ENCODE results near the gene PTPRG. TPM values are rescaled to one million over a fixed set of nuclear protein-coding genes. Genes with fewer than 3 reads are reported as not detected.

PTPRG gene
- total and polyA plus RNA-seq, 2 donors = 3.9 to 4.1 TPM

- Histone ChIP-seq H3K27me3 (ENCODE audit: control insufficient read depth in 2 of 2, insufficient read depth in 1 of 2, low read length in 1 of 2) (no peaks in the 10 kb centered on the region), H3K27ac (ENCODE audit: low read depth in 1 of 2, low read length in 1 of 2) (no peak overlapping the region), H3K4me1 (ENCODE audit: control insufficient read depth in 2 of 2, insufficient read depth in 2 of 2, low read length in 2 of 2) (no peaks in the 10 kb centered on the region), H3K36me3 (ENCODE audit: control insufficient read depth in 2 of 2, insufficient read depth in 2 of 2, low read length in 1 of 2) (no peaks in the 10 kb centered on the region), H3K4me3 (ENCODE audit: low read length in 2 of 2) (no peak overlapping the region), H3K9me3 (ENCODE audit: control insufficient read depth in 2 of 2, insufficient read depth in 1 of 2, low read length in 1 of 2) (no peaks in the 10 kb centered on the region)
- no peak for DNase-seq (ENCODE audit: low read depth in 6 of 9, low spot score in 9 of 9)
- WGBS = 85% methylated on average over 3 of the region's 3 CpGs
Observed at GRCh38 chr3:62253971-62254370, 692.6 kb downstream of the PTPRG start.

DNA sequence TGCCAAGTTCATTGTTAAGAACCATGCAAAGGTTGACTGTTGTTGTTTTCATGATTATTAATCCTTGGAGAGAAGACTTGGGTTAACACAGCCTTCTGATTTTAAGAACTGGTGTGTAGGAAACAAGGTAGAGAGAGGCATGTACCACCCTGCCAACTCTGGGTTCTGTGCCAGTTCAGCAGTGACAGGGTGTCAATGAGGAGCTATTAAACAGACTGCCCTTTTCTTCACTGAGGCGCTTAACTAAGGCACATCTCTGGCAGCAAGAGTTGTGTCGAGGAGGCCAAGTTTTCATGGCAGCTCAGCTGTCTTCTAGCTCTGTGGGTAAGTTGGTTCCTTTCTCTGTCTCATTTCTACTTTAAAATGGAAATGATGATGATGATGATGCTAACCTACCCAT is 694.4 kb downstream of the PTPRG start:
- Histone ChIP-seq H3K4me3 (ENCODE audit: low read length in 2 of 2) (no peak overlapping the region), H3K4me1 (ENCODE audit: control insufficient read depth in 2 of 2, insufficient read depth in 2 of 2, low read length in 2 of 2) (no peaks in the 10 kb centered on the region), H3K9me3 (ENCODE audit: control insufficient read depth in 2 of 2, insufficient read depth in 1 of 2, low read length in 1 of 2) (no peaks in the 10 kb centered on the region), H3K27ac (ENCODE audit: low read depth in 1 of 2, low read length in 1 of 2) (no peak overlapping the region), H3K27me3 (ENCODE audit: control insufficient read depth in 2 of 2, insufficient read depth in 1 of 2, low read length in 1 of 2) (no peaks in the 10 kb centered on the region), H3K36me3 (ENCODE audit: control insufficient read depth in 2 of 2, insufficient read depth in 2 of 2, low read length in 1 of 2) (no peaks in the 10 kb centered on the region)
- 96% methylated on average over 2 of the region's 2 CpGs for WGBS
- DNase-seq (ENCODE audit: low read depth in 6 of 9, low spot score in 9 of 9) = no peak

DNA sequence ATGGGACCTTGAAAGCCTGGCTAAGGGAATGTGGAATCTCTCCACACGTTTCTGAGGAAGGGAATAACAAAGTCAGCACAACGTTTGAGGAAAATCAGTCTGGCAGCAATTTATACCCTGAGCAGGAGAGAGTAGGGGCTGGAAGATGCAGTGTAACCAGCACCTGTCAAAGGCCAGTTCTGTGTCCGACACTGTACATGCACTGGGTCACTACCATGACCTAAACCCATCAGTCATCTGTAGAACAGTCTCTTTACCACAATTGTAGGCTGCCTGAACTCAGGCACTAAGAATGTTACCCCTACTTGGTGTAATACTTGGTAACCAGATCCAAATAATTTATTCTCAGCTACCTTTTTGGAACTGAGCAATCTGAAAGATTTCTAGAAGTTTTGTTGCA is 698.6 kb downstream of the PTPRG start:
- WGBS = 87% methylated on average over 3 of the region's 3 CpGs
- Histone ChIP-seq H3K4me3 (ENCODE audit: low read length in 2 of 2) (no peak overlapping the region), H3K36me3 (ENCODE audit: control insufficient read depth in 2 of 2, insufficient read depth in 2 of 2, low read length in 1 of 2) (no peaks in the 10 kb centered on the region), H3K27ac (ENCODE audit: low read depth in 1 of 2, low read length in 1 of 2) (no peak overlapping the region), H3K4me1 (ENCODE audit: control insufficient read depth in 2 of 2, insufficient read depth in 2 of 2, low read length in 2 of 2) (no peaks in the 10 kb centered on the region), H3K27me3 (ENCODE audit: control insufficient read depth in 2 of 2, insufficient read depth in 1 of 2, low read length in 1 of 2) (no peaks in the 10 kb centered on the region), H3K9me3 (ENCODE audit: control insufficient read depth in 2 of 2, insufficient read depth in 1 of 2, low read length in 1 of 2) (no peaks in the 10 kb centered on the region)
- DNase-seq (ENCODE audit: low read depth in 6 of 9, low spot score in 9 of 9) = no peak

DNA sequence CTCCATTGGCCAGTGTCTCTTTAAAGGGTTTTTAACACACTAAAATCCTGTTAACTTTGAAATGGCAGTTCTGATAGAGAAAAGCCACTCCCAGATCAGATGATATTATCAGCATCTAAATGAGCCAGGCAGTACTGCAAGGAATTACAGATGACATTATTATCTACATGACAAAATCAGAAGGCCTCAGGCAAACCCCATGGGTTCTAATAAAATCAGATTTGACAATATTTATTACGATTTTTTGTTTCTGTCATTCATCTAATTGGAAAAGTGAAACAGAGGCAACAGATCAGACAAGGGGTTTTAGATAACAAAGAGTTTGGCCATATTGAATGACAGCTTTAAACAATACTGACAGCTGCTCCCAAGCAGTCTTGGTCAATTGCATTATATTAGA is 699.3 kb downstream of the PTPRG start:
- WGBS = 92% methylated on average over 1 of the region's 1 CpG
- no peak for DNase-seq (ENCODE audit: low read depth in 6 of 9, low spot score in 9 of 9)

DNA sequence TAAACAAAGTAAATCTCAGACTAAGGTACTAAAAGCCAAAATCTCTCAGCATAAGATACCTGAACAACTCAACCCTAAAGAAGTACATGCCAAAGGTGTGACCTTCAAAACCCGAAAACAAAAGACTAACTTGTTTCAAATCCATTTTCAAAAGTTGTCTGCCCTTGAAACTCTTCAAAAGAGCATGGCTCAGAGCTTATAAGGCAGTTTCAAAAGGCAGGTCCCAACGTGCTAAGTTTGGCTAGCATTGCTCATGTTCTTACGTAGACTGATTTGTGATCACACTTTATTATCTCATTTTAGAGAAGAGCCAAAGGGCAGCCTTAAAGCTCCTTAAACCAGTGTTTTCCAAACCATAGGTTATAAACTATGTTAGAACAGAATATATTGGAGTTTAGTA is 699.8 kb downstream of the PTPRG start:
- Histone ChIP-seq H3K36me3 (ENCODE audit: control insufficient read depth in 2 of 2, insufficient read depth in 2 of 2, low read length in 1 of 2) (no peaks in the 10 kb centered on the region), H3K9me3 (ENCODE audit: control insufficient read depth in 2 of 2, insufficient read depth in 1 of 2, low read length in 1 of 2) (no peaks in the 10 kb centered on the region), H3K27ac (ENCODE audit: low read depth in 1 of 2, low read length in 1 of 2) (no peak overlapping the region), H3K4me3 (ENCODE audit: low read length in 2 of 2) (no peak overlapping the region), H3K27me3 (ENCODE audit: control insufficient read depth in 2 of 2, insufficient read depth in 1 of 2, low read length in 1 of 2) (no peaks in the 10 kb centered on the region), H3K4me1 (ENCODE audit: control insufficient read depth in 2 of 2, insufficient read depth in 2 of 2, low read length in 2 of 2) (no peaks in the 10 kb centered on the region)
- peak in 1 of 9 donors; percentile 2 for DNase-seq (ENCODE audit: low read depth in 6 of 9, low spot score in 9 of 9)
- WGBS = 91% methylated on average over 3 of the region's 3 CpGs

More for the DNA sequence above, 699.3 kb downstream of the PTPRG start:
- Histone ChIP-seq H3K27ac (ENCODE audit: low read depth in 1 of 2, low read length in 1 of 2) (no peak overlapping the region), H3K4me3 (ENCODE audit: low read length in 2 of 2) (no peak overlapping the region), H3K36me3 (ENCODE audit: control insufficient read depth in 2 of 2, insufficient read depth in 2 of 2, low read length in 1 of 2) (no peaks in the 10 kb centered on the region), H3K9me3 (ENCODE audit: control insufficient read depth in 2 of 2, insufficient read depth in 1 of 2, low read length in 1 of 2) (no peaks in the 10 kb centered on the region), H3K27me3 (ENCODE audit: control insufficient read depth in 2 of 2, insufficient read depth in 1 of 2, low read length in 1 of 2) (no peaks in the 10 kb centered on the region), H3K4me1 (ENCODE audit: control insufficient read depth in 2 of 2, insufficient read depth in 2 of 2, low read length in 2 of 2) (no peaks in the 10 kb centered on the region)

DNA sequence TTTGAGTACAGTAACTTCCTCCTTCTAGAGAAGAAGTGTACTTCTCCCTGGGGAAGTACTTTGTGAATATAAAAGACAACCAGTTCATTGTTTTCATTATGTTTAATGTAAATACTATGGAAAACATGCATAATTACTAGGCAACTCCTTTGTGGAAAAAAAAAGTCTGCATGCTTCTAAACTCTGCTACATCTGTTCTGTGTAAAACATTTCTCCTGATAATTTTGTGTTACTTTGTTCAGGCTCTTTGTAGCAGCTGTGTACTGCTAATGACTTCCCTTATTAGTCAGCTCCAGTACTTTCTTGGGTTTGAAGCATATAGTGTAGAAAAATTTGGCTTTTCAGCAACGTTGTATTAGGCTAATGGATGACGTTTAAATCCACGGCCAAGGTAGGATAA is 700.4 kb downstream of the PTPRG start:
- no peaks in the 10 kb centered on the region for H3K4me1 ChIP-seq (ENCODE audit: control insufficient read depth in 2 of 2, insufficient read depth in 2 of 2, low read length in 2 of 2)
- 76% methylated on average over 3 of the region's 3 CpGs for WGBS
- no peak overlapping the region for H3K27ac ChIP-seq (ENCODE audit: low read depth in 1 of 2, low read length in 1 of 2)
- H3K36me3 ChIP-seq (ENCODE audit: control insufficient read depth in 2 of 2, insufficient read depth in 2 of 2, low read length in 1 of 2) = no peaks in the 10 kb centered on the region
- no peak overlapping the region for H3K4me3 ChIP-seq (ENCODE audit: low read length in 2 of 2)
- no peak for DNase-seq (ENCODE audit: low read depth in 6 of 9, low spot score in 9 of 9)
- no peaks in the 10 kb centered on the region for H3K27me3 ChIP-seq (ENCODE audit: control insufficient read depth in 2 of 2, insufficient read depth in 1 of 2, low read length in 1 of 2)
- no peaks in the 10 kb centered on the region for H3K9me3 ChIP-seq (ENCODE audit: control insufficient read depth in 2 of 2, insufficient read depth in 1 of 2, low read length in 1 of 2)

DNA sequence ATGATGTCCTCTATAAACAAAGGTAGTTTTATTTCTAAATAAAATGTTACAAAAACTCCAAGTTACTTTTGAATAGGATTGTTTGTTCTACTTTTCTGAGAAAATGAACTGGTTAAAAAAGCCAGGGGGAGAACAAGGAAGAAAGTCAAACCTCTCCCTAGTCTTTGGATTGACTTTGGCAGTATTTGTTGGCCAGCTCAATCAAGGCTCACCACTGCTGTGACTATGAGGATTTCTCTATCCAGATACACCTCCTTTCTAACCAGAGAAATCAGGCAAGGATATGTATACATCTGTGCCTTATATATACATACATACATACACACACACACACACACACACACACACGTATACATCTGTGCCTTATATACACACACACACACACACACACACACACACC is 704.2 kb downstream of the PTPRG start:
- H3K4me1 ChIP-seq (ENCODE audit: control insufficient read depth in 2 of 2, insufficient read depth in 2 of 2, low read length in 2 of 2) = no peaks in the 10 kb centered on the region
- no peaks in the 10 kb centered on the region for H3K9me3 ChIP-seq (ENCODE audit: control insufficient read depth in 2 of 2, insufficient read depth in 1 of 2, low read length in 1 of 2)
- no peaks in the 10 kb centered on the region for H3K27me3 ChIP-seq (ENCODE audit: control insufficient read depth in 2 of 2, insufficient read depth in 1 of 2, low read length in 1 of 2)
- no peak for DNase-seq (ENCODE audit: low read depth in 6 of 9, low spot score in 9 of 9)
- no peak overlapping the region for H3K27ac ChIP-seq (ENCODE audit: low read depth in 1 of 2, low read length in 1 of 2)
- 73% methylated on average over 1 of the region's 1 CpG for WGBS
- no peak overlapping the region for H3K4me3 ChIP-seq (ENCODE audit: low read length in 2 of 2)
- no peaks in the 10 kb centered on the region for H3K36me3 ChIP-seq (ENCODE audit: control insufficient read depth in 2 of 2, insufficient read depth in 2 of 2, low read length in 1 of 2)

DNA sequence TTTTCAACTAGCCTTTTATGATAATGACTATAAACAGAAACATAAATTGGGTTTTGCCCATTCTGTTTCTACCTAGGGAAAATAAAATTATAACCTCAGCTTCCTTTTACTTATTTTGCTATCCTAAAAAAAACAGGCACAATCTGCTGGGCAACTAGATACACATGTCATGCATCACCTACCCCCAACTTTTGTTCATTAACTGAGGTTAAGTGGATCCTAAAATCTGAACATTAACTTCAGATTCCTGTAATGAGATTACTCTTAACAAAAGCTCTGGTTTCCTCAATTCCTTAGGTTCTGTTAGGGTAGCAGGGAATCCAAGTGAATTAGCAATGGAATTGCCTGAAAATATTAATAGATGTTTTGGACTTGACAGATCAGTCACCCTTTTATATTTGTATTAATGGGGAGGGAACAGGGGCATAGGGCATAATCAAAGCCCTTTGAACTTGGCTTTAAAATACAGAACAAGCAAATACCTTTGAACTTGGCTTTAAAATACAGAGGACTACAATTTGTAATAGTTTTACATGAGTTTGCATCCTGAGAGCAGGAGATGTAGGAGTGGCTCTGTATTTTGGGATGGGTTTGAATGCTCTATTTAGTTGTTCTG is 705.4 kb downstream of the PTPRG start:
- Histone ChIP-seq H3K36me3 (ENCODE audit: control insufficient read depth in 2 of 2, insufficient read depth in 2 of 2, low read length in 1 of 2) (no peaks in the 10 kb centered on the region), H3K27ac (ENCODE audit: low read depth in 1 of 2, low read length in 1 of 2) (no peak overlapping the region), H3K27me3 (ENCODE audit: control insufficient read depth in 2 of 2, insufficient read depth in 1 of 2, low read length in 1 of 2) (no peaks in the 10 kb centered on the region), H3K4me1 (ENCODE audit: control insufficient read depth in 2 of 2, insufficient read depth in 2 of 2, low read length in 2 of 2) (no peaks in the 10 kb centered on the region), H3K4me3 (ENCODE audit: low read length in 2 of 2) (no peak overlapping the region), H3K9me3 (ENCODE audit: control insufficient read depth in 2 of 2, insufficient read depth in 1 of 2, low read length in 1 of 2) (no peaks in the 10 kb centered on the region)
- no peak for DNase-seq (ENCODE audit: low read depth in 6 of 9, low spot score in 9 of 9)

DNA sequence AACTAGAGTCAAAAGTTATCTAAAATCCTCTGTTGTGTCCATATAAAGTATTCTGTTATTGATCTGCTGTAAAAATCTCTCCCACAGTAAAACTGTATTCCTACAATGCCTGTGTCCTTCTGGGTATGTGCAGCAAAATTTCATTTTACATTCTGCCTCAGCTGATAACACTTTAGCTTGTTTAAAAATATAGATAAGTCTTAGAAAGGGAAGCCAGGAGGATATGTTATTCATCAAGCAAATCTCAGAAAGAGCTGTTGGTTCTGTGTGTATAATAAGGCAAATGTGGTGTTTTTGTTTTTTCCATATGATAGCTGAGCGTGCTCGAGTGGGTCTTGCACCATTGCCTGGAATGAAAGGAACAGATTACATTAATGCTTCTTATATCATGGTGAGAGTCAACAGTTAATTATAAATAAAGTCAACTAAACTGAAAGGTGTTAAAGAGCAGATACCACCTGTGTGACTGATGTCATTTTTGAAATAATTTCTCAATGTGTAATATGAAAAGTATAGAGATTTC is 715.3 kb downstream of the PTPRG start:
- H3K4me3 ChIP-seq (ENCODE audit: low read length in 2 of 2) = no peak overlapping the region
- no peaks in the 10 kb centered on the region for H3K4me1 ChIP-seq (ENCODE audit: control insufficient read depth in 2 of 2, insufficient read depth in 2 of 2, low read length in 2 of 2)
- H3K27me3 ChIP-seq (ENCODE audit: control insufficient read depth in 2 of 2, insufficient read depth in 1 of 2, low read length in 1 of 2) = no peaks in the 10 kb centered on the region
- DNase-seq (ENCODE audit: low read depth in 6 of 9, low spot score in 9 of 9) = no peak
- no peaks in the 10 kb centered on the region for H3K36me3 ChIP-seq (ENCODE audit: control insufficient read depth in 2 of 2, insufficient read depth in 2 of 2, low read length in 1 of 2)
- 97% methylated on average over 2 of the region's 2 CpGs for WGBS
- H3K27ac ChIP-seq (ENCODE audit: low read depth in 1 of 2, low read length in 1 of 2) = no peak overlapping the region
- no peaks in the 10 kb centered on the region for H3K9me3 ChIP-seq (ENCODE audit: control insufficient read depth in 2 of 2, insufficient read depth in 1 of 2, low read length in 1 of 2)
